ENCODE measurements around the gene SAXO1. TPM values are rescaled to one million over a fixed set of nuclear protein-coding genes. Genes with fewer than 3 reads are reported as not detected.

SAXO1 gene
- total RNA-seq, 1 experiment from 2014 or later = not detected

- H3K79me2 ChIP-seq (ENCODE audit: low read depth) = no peaks in the 10 kb centered on the region
- H3K9me3 ChIP-seq (ENCODE audit: insufficient read depth, low read depth) = no peaks in the 10 kb centered on the region
- H3K4me3 ChIP-seq = no peak overlapping the region
- no peak for TF ChIP-seq CTCF (conservative IDR thresholded peaks at IDR 0.05)
- no peak overlapping the region for H3K27ac ChIP-seq
- DNase-seq = no peak
- ChIA-PET POLR2A (ENCODE audit: unreplicated experiment) (no interaction called here), CTCF (no interaction called here)
- no TSS peak for BruUV-seq (replicated peaks)
- H3K27me3 ChIP-seq (ENCODE audit: insufficient read depth, low read depth) = peaks cover 6% of the 10 kb centered on the region; the same call in 1 of the 2 replicates
- H3K36me3 ChIP-seq (ENCODE audit: low read depth) = no peaks in the 10 kb centered on the region
- H3K9me2 ChIP-seq (ENCODE audit: insufficient read depth) = no peaks in the 10 kb centered on the region
- no peaks in the 10 kb centered on the region for H4K20me1 ChIP-seq (ENCODE audit: insufficient read depth)
- H3K4me1 ChIP-seq (replicated peaks; ENCODE audit: insufficient read depth) = no peaks in the 10 kb centered on the region
- intact Hi-C loops (cut with micrococcal nuclease; ENCODE audit: unreplicated experiment) = no loop called here
- H3K4me2 ChIP-seq = no peak overlapping the region
- no peaks in the 10 kb centered on the region for H3F3A ChIP-seq (ENCODE audit: insufficient read depth, low read depth)
- H2AFZ ChIP-seq = no peak overlapping the region
Observed at GRCh38 chr9:18920141-18921084, 112.6 kb downstream of the SAXO1 start.

- H4K20me1 ChIP-seq (ENCODE audit: insufficient read depth) = no peaks in the 10 kb centered on the region
- H2AFZ ChIP-seq = no peak overlapping the region
- BruUV-seq (replicated peaks) = no TSS peak
- H3K9me2 ChIP-seq (ENCODE audit: insufficient read depth) = no peaks in the 10 kb centered on the region
- H3K9me3 ChIP-seq (ENCODE audit: insufficient read depth, low read depth) = no peaks in the 10 kb centered on the region
- no peaks in the 10 kb centered on the region for H3F3A ChIP-seq (ENCODE audit: insufficient read depth, low read depth)
- H3K79me2 ChIP-seq (ENCODE audit: low read depth) = no peaks in the 10 kb centered on the region
- DNase-seq = no peak
- H3K4me3 ChIP-seq = no peak overlapping the region
- ChIA-PET CTCF (no interaction called here), POLR2A (ENCODE audit: unreplicated experiment) (no interaction called here)
- H3K27me3 ChIP-seq (ENCODE audit: insufficient read depth, low read depth) = peaks cover 37% of the 10 kb centered on the region
- no peak overlapping the region for H3K4me2 ChIP-seq
- H3K4me1 ChIP-seq (replicated peaks; ENCODE audit: insufficient read depth) = no peaks in the 10 kb centered on the region
- intact Hi-C loops (cut with micrococcal nuclease; ENCODE audit: unreplicated experiment) = no loop called here
- TF ChIP-seq EZH2 (IDR thresholded peaks at IDR 0.05; ENCODE audit: low read depth) (no peak), CTCF (conservative IDR thresholded peaks at IDR 0.05) (no peak)
- no peak overlapping the region for H3K27ac ChIP-seq
- H3K36me3 ChIP-seq (ENCODE audit: low read depth) = no peaks in the 10 kb centered on the region
Observed at GRCh38 chr9:18911714-18912342, 121.2 kb downstream of the SAXO1 start.

GRCh38 chr9:18910916-18911315 lies 122.1 kb downstream of the SAXO1 start:
- no peak for TF ChIP-seq CTCF (conservative IDR thresholded peaks at IDR 0.05)
- TF ChIP-seq EZH2 (IDR thresholded peaks at IDR 0.05; ENCODE audit: low read depth) = no peak
- Histone ChIP-seq H3K4me1 (replicated peaks; ENCODE audit: insufficient read depth) (no peaks in the 10 kb centered on the region), H3K79me2 (ENCODE audit: low read depth) (no peaks in the 10 kb centered on the region), H3K27ac (no peak overlapping the region), H3F3A (ENCODE audit: insufficient read depth, low read depth) (no peaks in the 10 kb centered on the region), H3K4me3 (no peak overlapping the region), H3K9me3 (ENCODE audit: insufficient read depth, low read depth) (no peaks in the 10 kb centered on the region), H3K9me2 (ENCODE audit: insufficient read depth) (no peaks in the 10 kb centered on the region), H3K27me3 (ENCODE audit: insufficient read depth, low read depth) (peaks cover 40% of the 10 kb centered on the region), H3K4me2 (no peak overlapping the region), H4K20me1 (ENCODE audit: insufficient read depth) (no peaks in the 10 kb centered on the region), H2AFZ (no peak overlapping the region), H3K36me3 (ENCODE audit: low read depth) (no peaks in the 10 kb centered on the region)
- POLR2A ChIA-PET (ENCODE audit: unreplicated experiment) = no interaction called here
- no peak for DNase-seq
- intact Hi-C loops (cut with micrococcal nuclease; ENCODE audit: unreplicated experiment) = no loop called here
- CTCF ChIA-PET = no interaction called here
- no TSS peak for BruUV-seq (replicated peaks)
